Measurements from ENCODE around the gene EFCAB14.
A peak's percentile ranks its signal among the peaks of the same experiment; 100 is the strongest.
"Not testable (repeated sequence)": the region's sequence is repeated elsewhere in the genome, so short reads cannot be mapped to it uniquely, and the experiment has no call there.

EFCAB14 gene

GRCh38 chr1:46652321-46653100 is 66.4 kb downstream of the EFCAB14 start:
- no peak for DNase-seq

- DNase-seq: not testable (repeated sequence)
These were observed 67.8 kb downstream of the EFCAB14 start for GRCh38 chr1:46651152-46651551.

GRCh38 chr1:46650491-46650890 is 68.4 kb downstream of the EFCAB14 start:
- DNase-seq: no peak

GRCh38 chr1:46649764-46650163 is 69.2 kb downstream of the EFCAB14 start:
- no peak for DNase-seq

- no peak for DNase-seq
These were observed 71.3 kb downstream of the EFCAB14 start for GRCh38 chr1:46647611-46648010.

GRCh38 chr1:46646844-46647243 is 72.1 kb downstream of the EFCAB14 start:
- no peak for DNase-seq

GRCh38 chr1:46646331-46646730 is 72.6 kb downstream of the EFCAB14 start:
- DNase-seq: no peak

GRCh38 chr1:46645815-46646214 is 73.1 kb downstream of the EFCAB14 start:
- DNase-seq: no peak

GRCh38 chr1:46643368-46643775 is 75.5 kb downstream of the EFCAB14 start:
- peak; percentile 96 for DNase-seq

GRCh38 chr1:46642115-46642680 is 76.7 kb downstream of the EFCAB14 start:
- DNase-seq: no peak

GRCh38 chr1:46639547-46639946 is 79.4 kb downstream of the EFCAB14 start:
- no peak for DNase-seq

- DNase-seq: no peak
These were observed 80.0 kb downstream of the EFCAB14 start for GRCh38 chr1:46638921-46639320.

- no peak for DNase-seq
These were observed 81.3 kb downstream of the EFCAB14 start for GRCh38 chr1:46637444-46638083.

- no peak for DNase-seq
These were observed 83.7 kb downstream of the EFCAB14 start for GRCh38 chr1:46635205-46635604.

- DNase-seq: no peak
These were observed 88.2 kb downstream of the EFCAB14 start for GRCh38 chr1:46630719-46631118.

Measured in NCI-H345 (cell line).